ENCODE data around the gene DPYD.

DPYD gene

DNA sequence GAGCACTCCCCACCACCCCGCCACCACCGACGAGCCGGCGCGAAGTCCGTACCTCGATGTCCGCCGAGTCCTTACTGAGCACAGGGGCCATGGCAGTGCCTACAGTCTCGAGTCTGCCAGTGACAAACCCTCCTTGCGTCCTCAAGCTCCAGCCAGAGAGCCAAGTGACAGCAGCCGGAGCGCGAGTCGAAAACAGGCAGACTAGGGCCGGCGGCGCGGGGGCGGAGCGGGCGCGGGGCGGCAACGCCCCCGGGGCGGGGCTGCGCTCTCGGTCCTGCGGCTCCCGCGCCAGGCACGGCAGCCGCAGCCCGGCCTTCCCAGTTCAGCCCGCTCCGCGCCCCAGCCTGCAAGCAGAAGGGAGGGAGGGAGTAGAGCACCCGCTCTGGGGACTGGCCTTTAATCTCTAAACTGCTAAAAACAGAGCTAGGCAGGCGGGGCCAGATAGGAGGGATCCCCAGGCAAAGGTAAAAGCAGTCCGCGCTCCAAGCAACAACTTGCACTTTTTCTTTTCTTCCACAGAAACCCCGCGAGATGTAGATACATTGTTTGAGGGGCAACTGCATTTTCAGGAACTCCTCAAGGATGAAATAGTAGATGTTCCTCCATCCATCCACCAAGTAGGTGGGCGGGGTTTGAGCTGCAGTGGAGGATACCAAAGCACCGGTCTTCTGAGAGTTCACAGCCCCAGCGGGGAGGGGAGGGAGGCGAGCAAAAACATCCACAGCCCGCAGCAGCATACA, at the start of gene DPYD:
Gene DPYD, minus strand, starts transcription at position 203 of the 740 bp plus-strand sequence. Its CDS starts 112 bp downstream, at position 91.
- peak; percentile 81 for DNase-seq

GRCh38 chr1:97960470-97960869, 39.6 kb upstream of the DPYD start:
- DNase-seq = no peak

DNA sequence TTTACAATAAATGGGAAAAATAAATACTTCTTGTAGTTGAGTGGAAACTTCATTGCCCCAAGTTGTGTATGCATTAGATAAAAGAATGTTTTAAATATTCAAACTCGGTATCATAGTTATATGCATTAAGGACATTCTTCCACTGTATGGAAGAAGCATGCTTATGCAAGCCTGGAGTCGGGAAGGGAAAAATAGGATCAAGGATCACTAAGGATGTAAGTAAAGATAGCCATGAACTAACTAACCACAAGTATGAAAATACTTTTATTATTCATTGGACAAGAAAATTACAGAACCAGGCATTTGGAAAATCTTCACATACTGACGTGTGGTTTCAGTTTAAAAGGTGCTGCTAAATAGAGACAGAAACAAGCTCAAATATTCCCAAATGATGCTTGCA, 26.9 kb upstream of the DPYD start:
- no peak for DNase-seq

- DNase-seq = no peak
Observed at GRCh38 chr1:97943354-97943753, 22.5 kb upstream of the DPYD start.

DNA sequence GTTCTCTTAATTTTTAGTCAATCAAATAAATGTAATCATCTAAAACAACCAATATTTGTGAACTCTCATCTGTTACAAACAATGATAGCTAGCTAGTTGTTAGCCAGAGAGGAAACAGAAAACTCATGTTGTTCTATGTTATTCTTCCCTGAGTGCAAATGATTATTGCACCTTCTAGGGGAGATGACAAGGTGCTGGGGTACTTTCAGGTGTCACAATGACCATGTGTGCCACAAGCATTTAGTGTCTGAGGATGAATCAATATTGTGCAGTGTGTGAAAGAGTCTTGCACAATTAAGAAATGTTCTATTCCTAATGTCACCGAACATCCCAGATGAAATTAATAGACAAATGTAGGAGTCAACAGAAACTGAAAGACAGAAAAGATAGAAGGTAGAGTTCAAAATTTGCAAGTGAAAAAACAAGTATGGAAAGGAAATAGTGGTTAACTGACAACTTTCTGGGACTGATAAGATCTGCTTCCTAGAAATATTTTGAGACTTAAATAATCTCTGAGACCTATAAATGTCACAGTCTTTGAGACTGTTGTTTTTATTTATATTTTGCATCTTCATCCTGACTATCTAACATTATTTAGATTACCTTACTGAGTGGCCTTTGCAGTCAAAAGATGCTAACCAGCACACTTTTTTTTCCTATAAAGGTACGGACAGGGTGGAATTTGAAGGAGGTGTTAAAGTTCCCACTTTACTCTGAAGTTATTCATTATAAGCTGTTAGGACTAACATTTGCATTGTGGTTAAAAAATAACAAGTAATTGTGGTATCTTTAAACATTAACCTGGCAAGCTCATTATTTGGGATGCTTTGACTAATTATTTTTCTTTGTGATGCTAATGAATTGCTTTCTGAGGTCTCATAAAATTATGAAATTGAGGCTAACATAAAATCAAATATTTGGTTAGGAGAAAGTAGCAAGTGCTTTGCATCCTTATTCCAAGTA, 21.6 kb upstream of the DPYD start:
- DNase-seq = no peak

GRCh38 chr1:97938285-97938642, 17.4 kb upstream of the DPYD start:
- no peak for DNase-seq

DNA sequence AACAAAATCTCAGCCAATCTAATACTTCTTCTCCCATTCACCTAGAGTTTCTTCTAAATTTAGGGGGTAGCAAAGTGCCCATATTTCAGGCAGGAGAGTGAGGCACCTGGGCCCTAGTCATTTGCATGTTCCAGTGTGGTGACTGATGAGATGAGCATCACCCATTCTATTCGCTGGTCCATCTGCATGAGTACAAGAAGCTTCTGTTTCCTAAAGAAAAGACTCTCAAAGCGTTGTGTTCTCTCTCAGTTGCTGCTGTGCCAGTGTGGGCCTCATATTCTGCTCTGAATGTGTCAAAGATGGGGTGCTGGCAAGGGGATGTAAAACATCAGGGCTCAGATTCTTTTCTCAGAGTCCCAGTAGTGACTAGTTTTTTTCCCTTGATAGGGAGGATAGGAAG, 16.1 kb upstream of the DPYD start:
- DNase-seq = no peak

DNA sequence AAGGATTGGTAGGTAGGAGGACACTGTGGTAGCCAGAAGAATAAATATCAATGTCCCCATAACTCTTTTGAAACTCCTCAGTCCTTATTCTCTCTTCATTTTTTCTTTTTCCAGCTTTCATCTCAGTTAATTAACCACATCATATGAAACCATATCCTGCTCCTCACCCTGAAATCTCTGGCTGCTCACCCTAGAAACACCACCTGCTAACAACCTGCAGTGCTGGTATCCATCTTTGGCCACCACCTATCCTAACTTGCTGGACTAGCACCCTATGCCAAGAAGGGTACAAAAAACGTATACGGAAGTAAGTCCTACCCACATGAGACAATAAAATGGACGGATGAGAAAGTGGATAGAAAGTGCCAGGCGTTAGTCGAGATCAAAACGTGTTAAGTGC, 13.7 kb upstream of the DPYD start:
- DNase-seq = no peak

DNA sequence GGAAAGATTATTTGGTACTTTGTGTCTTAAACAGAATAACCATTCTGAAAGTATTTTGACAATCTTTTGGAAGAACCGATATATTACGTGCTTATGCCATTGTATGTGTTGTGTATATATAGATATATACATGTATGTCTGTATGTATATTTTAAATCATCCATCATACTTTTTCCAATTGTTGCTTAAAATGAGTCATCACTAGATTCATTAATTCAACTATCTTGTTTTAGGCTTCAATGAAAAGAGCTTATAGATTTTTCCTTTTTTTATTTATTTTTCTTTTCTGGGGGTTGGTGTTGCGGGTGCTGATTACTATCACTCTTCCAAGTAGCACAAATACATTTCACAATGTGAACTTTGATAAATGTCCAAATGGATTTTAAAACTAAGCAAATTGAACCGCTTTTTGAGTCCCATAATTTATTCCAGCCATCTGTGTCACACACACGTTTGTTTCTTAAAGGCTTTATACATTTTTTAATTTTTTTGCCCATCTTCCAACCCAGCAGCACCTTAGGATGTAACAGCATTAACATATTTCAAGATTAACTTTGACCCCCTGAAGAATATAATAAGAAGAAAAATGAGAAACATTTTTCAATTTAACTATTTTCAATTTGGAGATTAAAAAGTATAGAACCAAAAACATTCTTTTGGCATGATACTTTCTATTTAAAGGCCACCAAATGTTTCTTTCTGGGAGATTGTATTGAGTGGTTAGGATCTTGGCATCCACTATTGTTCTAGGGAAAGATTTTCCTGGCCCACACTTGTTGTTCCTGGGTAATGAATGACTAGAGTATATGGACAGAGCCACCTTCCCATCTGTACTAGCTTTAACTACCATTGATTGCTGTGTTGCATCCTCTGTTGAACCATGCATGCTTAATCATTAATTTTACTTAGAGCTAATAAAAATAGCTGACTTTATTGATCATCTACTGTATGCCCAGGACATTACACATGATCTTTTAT, 9.3 kb upstream of the DPYD start:
- no peak for DNase-seq

GRCh38 chr1:97926017-97926708, 5.3 kb upstream of the DPYD start:
- DNase-seq = no peak

DNA sequence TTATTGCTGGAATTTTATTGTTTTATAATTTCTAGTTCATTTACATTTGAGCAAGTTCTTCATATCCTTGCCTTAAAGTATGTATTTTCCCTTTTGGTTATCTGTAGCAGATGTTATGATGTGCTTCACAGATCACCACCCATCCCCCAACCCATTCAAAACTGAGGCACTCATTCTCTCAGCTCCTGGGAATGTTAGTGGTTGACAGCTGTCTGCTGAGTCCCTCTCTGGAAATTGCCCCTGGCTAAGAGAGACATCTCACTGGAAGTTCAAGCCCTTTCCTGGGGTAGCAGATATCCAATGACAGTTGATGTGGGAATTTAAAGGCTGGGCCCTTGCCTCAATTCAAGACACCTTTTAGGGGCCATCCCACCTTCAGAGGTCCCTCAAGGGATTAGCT, 4.3 kb upstream of the DPYD start:
- no peak for DNase-seq

DNA sequence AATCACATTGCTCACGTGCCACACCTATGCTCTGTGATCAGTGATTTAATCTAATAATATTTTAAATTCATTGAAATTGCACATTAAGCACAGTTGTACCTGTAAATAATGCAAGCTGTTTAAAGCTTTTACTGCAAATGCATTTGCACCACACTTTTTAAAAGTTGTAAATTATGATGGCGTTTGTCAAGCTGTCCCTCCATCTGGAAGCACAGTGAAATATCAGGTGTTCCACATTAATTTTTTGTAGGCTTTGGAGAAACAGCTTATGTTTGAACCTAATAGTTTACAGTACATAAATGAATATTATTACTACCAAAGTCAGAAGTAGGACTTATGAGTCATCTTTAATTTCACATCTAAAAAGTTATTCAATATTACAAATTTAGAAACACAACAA, 3.0 kb upstream of the DPYD start:
- DNase-seq = no peak

- no peak for DNase-seq
Observed at GRCh38 chr1:97920276-97920831, 480 bp downstream of the DPYD start.

- DNase-seq = no peak
Observed at GRCh38 chr1:97919585-97920261, 1.1 kb downstream of the DPYD start.

DNA sequence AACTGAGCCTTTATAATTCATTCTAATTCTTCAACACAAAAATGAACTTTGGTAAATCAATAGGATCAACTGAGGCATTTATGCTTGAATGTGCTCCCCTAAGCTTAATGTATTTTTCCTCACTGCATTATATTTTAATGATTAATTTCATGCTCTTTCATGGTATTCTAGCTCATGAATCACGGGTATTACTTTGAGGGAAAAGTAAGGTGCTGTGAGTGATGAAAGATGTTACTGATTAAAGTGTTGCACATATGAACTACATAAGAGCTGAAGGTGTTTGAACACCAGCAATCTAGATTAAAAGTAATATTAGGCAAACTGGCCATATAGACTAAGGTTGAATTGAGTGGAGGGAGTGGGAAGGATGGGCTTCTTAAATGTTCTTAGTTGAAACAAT, 1.9 kb downstream of the DPYD start:
- no peak for DNase-seq

- DNase-seq = no peak
Observed at GRCh38 chr1:97913506-97914139, 7.2 kb downstream of the DPYD start.

DNA sequence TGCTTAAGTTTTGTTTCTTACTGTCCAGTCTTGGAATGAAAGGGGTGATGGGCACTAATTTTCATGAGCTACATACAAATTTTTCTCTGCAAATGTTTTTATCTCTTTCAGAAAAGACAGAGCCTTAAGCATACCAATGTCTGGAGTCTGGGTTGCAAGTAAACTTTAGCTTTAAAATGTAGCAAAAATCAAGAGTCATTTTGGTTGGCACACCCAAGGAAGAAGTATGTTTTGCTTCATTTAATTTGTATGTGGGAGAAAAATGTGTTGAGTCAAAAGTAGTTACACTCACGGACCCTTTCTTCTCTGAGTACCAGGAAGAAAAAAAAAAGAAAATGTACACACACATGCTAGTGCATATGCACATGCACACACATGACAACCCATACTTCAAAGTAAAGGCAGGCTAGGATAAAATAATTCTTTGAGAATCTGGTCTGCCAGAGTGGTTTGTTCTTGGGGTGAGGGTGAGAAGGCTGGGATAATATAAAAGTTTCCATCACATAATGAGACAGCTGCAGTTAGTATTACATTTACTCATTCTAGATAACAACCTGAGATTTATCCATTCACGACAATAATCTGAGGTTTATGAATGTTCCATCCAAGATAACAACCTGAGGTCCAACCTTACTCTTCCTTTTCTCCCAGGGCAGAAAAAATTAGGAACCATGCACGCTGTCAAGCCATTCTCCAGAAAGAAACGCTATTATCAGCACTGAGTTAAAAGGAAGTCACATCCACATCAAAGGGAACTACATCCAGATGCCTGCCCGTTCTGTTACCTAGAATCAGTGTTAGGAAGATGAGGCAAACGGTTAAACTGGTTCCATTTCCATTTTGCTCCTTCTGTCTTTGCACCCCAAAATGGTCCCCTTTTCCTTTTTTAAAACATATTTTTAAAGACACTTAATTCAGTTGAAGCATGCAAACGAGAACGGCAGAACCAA, 9.3 kb downstream of the DPYD start:
- no peak for DNase-seq

- no peak for DNase-seq
Observed at GRCh38 chr1:97909266-97909665, 11.6 kb downstream of the DPYD start.

DNA sequence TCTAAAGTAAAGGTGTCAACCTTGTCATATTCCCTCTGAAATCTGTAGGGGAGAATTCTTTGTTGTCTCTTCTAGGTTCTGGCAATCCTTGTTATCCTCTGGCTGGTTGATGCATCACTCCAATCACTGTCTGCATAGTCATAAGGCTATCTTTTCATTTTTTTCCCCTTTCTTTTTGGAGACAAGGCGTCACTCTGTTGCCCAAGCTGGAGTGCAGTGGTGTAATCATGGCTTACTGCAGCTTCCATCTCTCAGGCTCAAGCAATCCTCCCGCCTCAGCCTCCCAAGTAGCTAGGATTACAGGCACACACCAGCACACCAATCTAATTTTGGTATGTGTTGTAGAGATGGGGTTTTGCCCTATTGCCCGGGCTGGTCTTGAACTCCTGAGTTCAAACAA, 12.9 kb downstream of the DPYD start:
- DNase-seq = no peak

Measured in stimulated activated CD4-positive, alpha-beta T cell treated with anti-CD3 and anti-CD28 coated beads, Interleukin-4, amount 100 ng/mL, for 24 hours (primary cell).